WTC11 (cell line): ENCODE measurements around the gene MED9. TPM values are rescaled to one million over a fixed set of nuclear protein-coding genes. Genes with fewer than 3 reads are reported as not detected.

Source experiments
- ATAC-seq: fragments of 200-7000 bp; cut with Tn5 transposase; 2 replicates; pipeline ENCODE4 v1.10.0; 2021; ENCODE audit warnings: mild to moderate bottlenecking, moderate library complexity
- CTCF ChIA-PET: fragments of 300-600 bp; sonication (Branson Sonifier 250); formaldehyde crosslinking; loops from one replicate; lab custom pipeline; 2021; ENCODE audit warnings: antibody characterized with exemption; lab: Charles Lee
- POLR2A ChIA-PET: fragments of 350-600 bp; sonication (Branson Sonifier 250); formaldehyde crosslinking; loops from one replicate; lab custom pipeline; 2021; ENCODE audit warnings: antibody characterized with exemption; lab: Charles Lee
- DNase-seq: peaks from one replicate; pipeline ENCODE4 v3.0.0; 2021; ENCODE audit warnings: low spot score
- H3K27ac Mint-ChIP-seq: 2 replicates; pipeline ENCODE4 v1.8.0; 2021; ENCODE audit warnings: mixed read lengths
- H3K27me3 Mint-ChIP-seq: 2 replicates; pipeline ENCODE4 v1.8.0; 2021; ENCODE audit warnings: low read depth, mild to moderate bottlenecking, moderate library complexity, mixed read lengths
- H3K36me3 Mint-ChIP-seq: 2 replicates; pipeline ENCODE4 v1.8.0; 2021; ENCODE audit warnings: mixed read lengths
- H3K4me1 Mint-ChIP-seq: 2 replicates; pipeline ENCODE4 v1.8.0; 2022; ENCODE audit warnings: mixed read lengths
- H3K4me3 Mint-ChIP-seq: 2 replicates; pipeline ENCODE4 v1.8.0; 2021; ENCODE audit warnings: mild to moderate bottlenecking, moderate library complexity, mixed read lengths
- H3K9me3 Mint-ChIP-seq: 2 replicates; pipeline ENCODE4 v1.8.0; 2021; ENCODE audit warnings: mixed read lengths
- FOXP1 ChIP-seq: sonication (generic); formaldehyde crosslinking; IDR thresholded peaks from 2 replicates; pipeline ENCODE4 v1.8.0; 2022; ENCODE audit warnings: missing genetic modification reagents, mild to moderate bottlenecking, moderate library complexity, borderline replicate concordance
- GTF2I ChIP-seq: fragments of 250-450 bp; sonication (Bioruptor Pico); conservative IDR thresholded peaks from 2 replicates; pipeline ENCODE4 v1.4.0; 2021; ENCODE audit warnings: mild to moderate bottlenecking
- MYBL2 ChIP-seq: sonication (generic); formaldehyde crosslinking; IDR thresholded peaks from 2 replicates; pipeline ENCODE4 v1.8.1; 2023; ENCODE audit warnings: mild to moderate bottlenecking, moderate library complexity, missing genetic modification reagents
- NFATC4 ChIP-seq: fragments of 250-450 bp; sonication (Bioruptor Pico); IDR thresholded peaks from 2 replicates; pipeline ENCODE4 v1.9.0; 2021; ENCODE audit warnings: mild to moderate bottlenecking
- SP1 ChIP-seq: sonication (generic); formaldehyde crosslinking; conservative IDR thresholded peaks from 2 replicates; pipeline ENCODE4 v1.8.1; 2022; ENCODE audit warnings: missing genetic modification reagents
- TEAD1 ChIP-seq: sonication (generic); formaldehyde crosslinking; IDR thresholded peaks from 2 replicates; pipeline ENCODE4 v1.8.0; 2022; ENCODE audit warnings: mild to moderate bottlenecking, missing genetic modification reagents
- ZBTB21 ChIP-seq: sonication (generic); formaldehyde crosslinking; IDR thresholded peaks from 2 replicates; pipeline ENCODE4 v1.8.1; 2023; ENCODE audit warnings: mild to moderate bottlenecking, missing genetic modification reagents, borderline replicate concordance
- ZNF138 ChIP-seq: sonication (generic); formaldehyde crosslinking; conservative IDR thresholded peaks from 2 replicates; pipeline ENCODE4 v1.8.1; 2022; ENCODE audit warnings: mild to moderate bottlenecking, moderate library complexity, missing genetic modification reagents
- ZNF263 ChIP-seq: sonication (generic); formaldehyde crosslinking; IDR thresholded peaks from 2 replicates; pipeline ENCODE4 v1.8.1; 2022; ENCODE audit warnings: low read depth, mild to moderate bottlenecking, moderate library complexity, missing genetic modification reagents
- ZNF317 ChIP-seq: sonication (generic); formaldehyde crosslinking; IDR thresholded peaks from 2 replicates; pipeline ENCODE4 v1.8.1; 2023; ENCODE audit warnings: low read depth, mild to moderate bottlenecking, moderate library complexity, missing genetic modification reagents, borderline replicate concordance
- ZNF423 ChIP-seq: fragments of 250-450 bp; sonication (Bioruptor Pico); IDR thresholded peaks from 2 replicates; pipeline ENCODE4 v2.1.2; 2022; ENCODE audit warnings: mild to moderate bottlenecking, moderate library complexity
- total RNA-seq: library from RNA; stranded (reverse); gene quantifications from 3 replicates; pipeline ENCODE4 v1.2.3, GENCODE V29; 2021
- TF ChIP-seq, protein P1 (sequence below): sonication (generic); formaldehyde crosslinking; conservative IDR thresholded peaks from 2 replicates; pipeline ENCODE4 v1.8.1; 2023; ENCODE audit warnings: mild to moderate bottlenecking, low read depth, missing genetic modification reagents, moderate library complexity
- TF ChIP-seq, protein P2 (sequence below): sonication (generic); formaldehyde crosslinking; IDR thresholded peaks from 2 replicates; pipeline ENCODE4 v1.8.0; 2023; ENCODE audit warnings: missing genetic modification reagents
- TF ChIP-seq, protein P3 (sequence below): sonication (generic); formaldehyde crosslinking; IDR thresholded peaks from 2 replicates; pipeline ENCODE4 v1.8.1; 2022; ENCODE audit warnings: low read depth, mild to moderate bottlenecking, moderate library complexity, missing genetic modification reagents, borderline replicate concordance
- TF ChIP-seq, protein P4 (sequence below): sonication (generic); formaldehyde crosslinking; IDR thresholded peaks from 2 replicates; pipeline ENCODE4 v1.8.1; 2023; ENCODE audit warnings: mild to moderate bottlenecking, missing genetic modification reagents, borderline replicate concordance
- TF ChIP-seq, protein P5 (sequence below): sonication (generic); formaldehyde crosslinking; IDR thresholded peaks from 2 replicates; pipeline ENCODE4 v1.8.1; 2022; ENCODE audit warnings: mild to moderate bottlenecking, moderate library complexity, missing genetic modification reagents

MED9 gene
- total RNA-seq, 1 experiment from 2014 or later = 21.1 TPM

DNA sequence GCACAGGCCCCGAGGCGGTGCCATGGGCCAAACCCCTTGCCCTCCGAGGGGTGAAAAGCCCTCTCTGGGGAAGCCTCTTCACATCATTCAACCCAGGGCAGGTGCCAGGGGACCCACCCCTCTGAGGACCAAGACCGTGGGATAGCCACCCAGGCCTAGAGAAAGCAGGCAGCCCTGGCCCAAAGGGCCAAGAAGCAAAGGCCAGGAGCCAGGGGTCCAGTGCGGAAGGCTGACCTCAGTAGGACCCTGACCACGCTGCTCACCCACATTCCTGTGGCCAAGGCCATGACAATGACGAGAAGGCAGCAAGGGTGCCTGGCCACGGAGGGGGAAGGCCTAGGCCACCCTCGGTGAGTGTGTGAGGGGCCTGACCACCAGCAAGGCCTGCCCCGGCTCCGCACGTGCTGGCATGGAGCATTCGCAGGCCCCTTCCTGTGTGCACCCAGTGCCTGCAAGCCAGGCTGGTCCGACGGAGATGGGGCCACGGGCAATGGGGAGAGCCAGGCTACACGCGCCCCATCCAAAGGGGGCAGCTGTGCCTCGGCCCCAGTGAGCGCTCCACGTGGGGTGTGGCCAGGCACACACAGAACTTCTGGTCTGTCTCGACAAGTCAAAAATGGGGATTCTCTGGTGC is 43.9 kb downstream of the MED9 start:
- CTCF ChIA-PET = interaction anchor here (1.2 to 1.3 kb wide), 2 partner anchors 24 to 47 kb away, joined by 3 to 7 read pairs; partner anchors contain the start of gene RASD1
- H3K36me3 Mint-ChIP-seq = peaks cover 5% of the 10 kb centered on the region; the same call in 1 of the 2 replicates
- no peak for DNase-seq
- H3K4me3 Mint-ChIP-seq = no peak overlapping the region
- 0 out of 2 replicates have a peak, but pooled peaks cover 6% of the 10 kb centered on the region for H3K9me3 Mint-ChIP-seq
- H3K27me3 Mint-ChIP-seq = no peaks in the 10 kb centered on the region
- peaks cover 37% of the 10 kb centered on the region for H3K4me1 Mint-ChIP-seq
- no peak for ATAC-seq
- TF ChIP-seq, protein P1, sequence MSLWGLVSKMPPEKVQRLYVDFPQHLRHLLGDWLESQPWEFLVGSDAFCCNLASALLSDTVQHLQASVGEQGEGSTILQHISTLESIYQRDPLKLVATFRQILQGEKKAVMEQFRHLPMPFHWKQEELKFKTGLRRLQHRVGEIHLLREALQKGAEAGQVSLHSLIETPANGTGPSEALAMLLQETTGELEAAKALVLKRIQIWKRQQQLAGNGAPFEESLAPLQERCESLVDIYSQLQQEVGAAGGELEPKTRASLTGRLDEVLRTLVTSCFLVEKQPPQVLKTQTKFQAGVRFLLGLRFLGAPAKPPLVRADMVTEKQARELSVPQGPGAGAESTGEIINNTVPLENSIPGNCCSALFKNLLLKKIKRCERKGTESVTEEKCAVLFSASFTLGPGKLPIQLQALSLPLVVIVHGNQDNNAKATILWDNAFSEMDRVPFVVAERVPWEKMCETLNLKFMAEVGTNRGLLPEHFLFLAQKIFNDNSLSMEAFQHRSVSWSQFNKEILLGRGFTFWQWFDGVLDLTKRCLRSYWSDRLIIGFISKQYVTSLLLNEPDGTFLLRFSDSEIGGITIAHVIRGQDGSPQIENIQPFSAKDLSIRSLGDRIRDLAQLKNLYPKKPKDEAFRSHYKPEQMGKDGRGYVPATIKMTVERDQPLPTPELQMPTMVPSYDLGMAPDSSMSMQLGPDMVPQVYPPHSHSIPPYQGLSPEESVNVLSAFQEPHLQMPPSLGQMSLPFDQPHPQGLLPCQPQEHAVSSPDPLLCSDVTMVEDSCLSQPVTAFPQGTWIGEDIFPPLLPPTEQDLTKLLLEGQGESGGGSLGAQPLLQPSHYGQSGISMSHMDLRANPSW (CRISPR knock-in tag) = no peak
- no peak overlapping the region for H3K27ac Mint-ChIP-seq
- POLR2A ChIA-PET = no interaction called here

DNA sequence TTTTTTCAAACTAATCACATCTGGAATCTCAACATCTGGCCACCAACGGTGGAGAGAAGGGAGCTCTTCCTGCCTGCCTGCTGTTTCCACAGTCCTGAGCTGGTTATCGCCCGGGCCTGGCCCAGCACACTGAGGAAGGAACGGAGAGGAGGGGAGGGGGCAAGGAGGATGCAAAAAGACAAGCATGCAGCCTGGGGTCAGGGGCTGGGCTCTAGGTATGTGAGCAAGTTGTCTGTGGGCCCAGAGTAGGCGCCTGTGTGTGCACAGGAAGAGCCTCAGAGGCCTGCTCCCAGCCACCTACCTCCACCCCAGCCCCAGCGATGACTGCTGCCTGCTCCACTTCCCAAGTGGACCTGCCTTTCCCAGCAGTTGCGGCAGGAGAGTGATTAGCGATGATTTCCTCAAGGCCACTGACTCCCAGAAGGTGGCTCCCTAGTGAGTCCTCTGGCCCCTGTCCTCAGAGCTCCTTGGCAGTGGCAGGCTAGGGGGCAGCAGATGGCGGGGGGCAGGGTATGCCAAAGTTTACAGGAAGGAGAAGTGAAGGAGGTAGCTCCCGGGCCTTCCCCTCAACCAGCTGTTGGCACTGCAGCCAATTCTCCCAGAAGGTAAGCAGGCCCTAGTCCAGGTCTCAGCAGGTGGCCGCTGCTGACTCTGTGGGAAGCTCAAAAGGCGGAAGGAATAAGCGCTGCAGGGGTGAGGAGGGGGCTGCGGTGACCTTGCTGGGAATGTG is 46.4 kb downstream of the MED9 start:
- peaks cover 5% of the 10 kb centered on the region; the same call in 1 of the 2 replicates for H3K36me3 Mint-ChIP-seq
- H3K27ac Mint-ChIP-seq = peak overlapping the region; percentile 89
- DNase-seq = peak; percentile 36
- no peaks in the 10 kb centered on the region for H3K27me3 Mint-ChIP-seq
- TF ChIP-seq ZNF263 (CRISPR knock-in tag) = peak; percentile 51; the same call in 1 of the 2 replicates
- TF ChIP-seq GTF2I (CRISPR knock-in tag) = no peak
- TF ChIP-seq MYBL2 (CRISPR knock-in tag) = 0 out of 2 replicates have a peak, but pooled peaks have one; percentile 29
- no peak for TF ChIP-seq ZBTB21 (CRISPR knock-in tag)
- TF ChIP-seq SP1 (CRISPR knock-in tag) = 0 out of 2 replicates have a peak, but pooled peaks have one; percentile 20
- peak; percentile 90 for TF ChIP-seq ZNF423 (CRISPR knock-in tag)
- TF ChIP-seq, protein P2, sequence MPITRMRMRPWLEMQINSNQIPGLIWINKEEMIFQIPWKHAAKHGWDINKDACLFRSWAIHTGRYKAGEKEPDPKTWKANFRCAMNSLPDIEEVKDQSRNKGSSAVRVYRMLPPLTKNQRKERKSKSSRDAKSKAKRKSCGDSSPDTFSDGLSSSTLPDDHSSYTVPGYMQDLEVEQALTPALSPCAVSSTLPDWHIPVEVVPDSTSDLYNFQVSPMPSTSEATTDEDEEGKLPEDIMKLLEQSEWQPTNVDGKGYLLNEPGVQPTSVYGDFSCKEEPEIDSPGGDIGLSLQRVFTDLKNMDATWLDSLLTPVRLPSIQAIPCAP (CRISPR knock-in tag) = no peak
- CTCF ChIA-PET = interaction anchor here (0.6 to 2.1 kb wide), 16 partner anchors 13 to 135 kb away, joined by 3 to 24 read pairs (median 4); partner anchors contain the start of gene RASD1
- no peak overlapping the region for H3K4me3 Mint-ChIP-seq
- peaks cover 27% of the 10 kb centered on the region for H3K4me1 Mint-ChIP-seq
- ATAC-seq = peak; percentile 58
- H3K9me3 Mint-ChIP-seq = 0 out of 2 replicates have a peak, but pooled peaks cover 6% of the 10 kb centered on the region
- POLR2A ChIA-PET = interaction anchor here (0.6 to 0.9 kb wide), 2 partner anchors 27 to 35 kb away, joined by 3 read pairs; no protein-coding TSS in a partner anchor

DNA sequence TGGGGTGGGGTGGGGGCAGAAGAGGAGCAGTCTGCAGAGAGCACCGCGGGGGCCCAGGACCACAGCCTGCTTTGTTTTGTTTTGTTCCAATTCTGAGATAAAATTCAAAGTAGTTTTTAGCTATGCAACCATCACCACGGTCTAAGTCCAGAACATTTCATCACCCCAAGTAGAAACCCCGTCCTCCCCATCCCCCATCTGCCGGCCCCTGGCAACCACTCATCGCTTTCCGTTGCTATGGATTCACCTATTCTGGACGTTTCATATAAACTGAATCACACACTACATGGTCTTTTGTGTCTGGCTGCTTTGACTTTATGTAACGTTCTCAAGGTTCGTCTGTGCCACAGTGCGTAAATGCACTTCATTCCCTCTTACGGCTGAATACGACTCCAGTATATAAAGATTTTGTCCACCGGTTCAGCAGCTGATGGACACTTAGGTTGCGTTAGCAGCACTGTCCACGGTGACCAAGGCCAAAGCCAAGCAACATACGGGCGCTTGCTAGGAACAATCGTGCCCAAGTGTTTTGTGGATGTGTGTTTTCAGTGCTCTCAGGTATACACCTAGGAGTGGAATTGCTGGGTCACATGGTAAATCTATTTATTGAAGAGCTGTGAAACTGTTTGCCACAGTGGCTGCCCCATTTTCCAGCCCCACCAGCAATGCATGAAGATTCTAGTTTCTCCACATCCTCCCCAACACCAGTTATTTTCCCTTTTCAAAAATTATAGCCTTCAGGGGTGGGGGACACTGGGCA is 47.1 kb downstream of the MED9 start:
- H3K9me3 Mint-ChIP-seq = 0 out of 2 replicates have a peak, but pooled peaks cover 6% of the 10 kb centered on the region
- no peak overlapping the region for H3K4me3 Mint-ChIP-seq
- ChIA-PET POLR2A (interaction anchor here (0.9 kb wide), 1 partner anchor 28 kb away, joined by 3 read pairs; no protein-coding TSS in a partner anchor), CTCF (interaction anchor here (0.6 to 2.3 kb wide), 12 partner anchors 14 to 136 kb away, joined by 3 to 24 read pairs (median 4); partner anchors contain the start of gene RASD1)
- peak overlapping the region; percentile 74; the same call in 1 of the 2 replicates for H3K27ac Mint-ChIP-seq
- H3K27me3 Mint-ChIP-seq = no peaks in the 10 kb centered on the region
- no peak for DNase-seq
- peaks cover 27% of the 10 kb centered on the region for H3K4me1 Mint-ChIP-seq
- no peak for ATAC-seq
- H3K36me3 Mint-ChIP-seq = peaks cover 5% of the 10 kb centered on the region; the same call in 1 of the 2 replicates
- TF ChIP-seq, protein P3, sequence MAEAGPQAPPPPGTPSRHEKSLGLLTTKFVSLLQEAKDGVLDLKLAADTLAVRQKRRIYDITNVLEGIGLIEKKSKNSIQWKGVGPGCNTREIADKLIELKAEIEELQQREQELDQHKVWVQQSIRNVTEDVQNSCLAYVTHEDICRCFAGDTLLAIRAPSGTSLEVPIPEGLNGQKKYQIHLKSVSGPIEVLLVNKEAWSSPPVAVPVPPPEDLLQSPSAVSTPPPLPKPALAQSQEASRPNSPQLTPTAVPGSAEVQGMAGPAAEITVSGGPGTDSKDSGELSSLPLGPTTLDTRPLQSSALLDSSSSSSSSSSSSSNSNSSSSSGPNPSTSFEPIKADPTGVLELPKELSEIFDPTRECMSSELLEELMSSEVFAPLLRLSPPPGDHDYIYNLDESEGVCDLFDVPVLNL (CRISPR knock-in tag) = no peak
- TF ChIP-seq, protein P2 (CRISPR knock-in tag) = no peak
- TF ChIP-seq, protein P4, sequence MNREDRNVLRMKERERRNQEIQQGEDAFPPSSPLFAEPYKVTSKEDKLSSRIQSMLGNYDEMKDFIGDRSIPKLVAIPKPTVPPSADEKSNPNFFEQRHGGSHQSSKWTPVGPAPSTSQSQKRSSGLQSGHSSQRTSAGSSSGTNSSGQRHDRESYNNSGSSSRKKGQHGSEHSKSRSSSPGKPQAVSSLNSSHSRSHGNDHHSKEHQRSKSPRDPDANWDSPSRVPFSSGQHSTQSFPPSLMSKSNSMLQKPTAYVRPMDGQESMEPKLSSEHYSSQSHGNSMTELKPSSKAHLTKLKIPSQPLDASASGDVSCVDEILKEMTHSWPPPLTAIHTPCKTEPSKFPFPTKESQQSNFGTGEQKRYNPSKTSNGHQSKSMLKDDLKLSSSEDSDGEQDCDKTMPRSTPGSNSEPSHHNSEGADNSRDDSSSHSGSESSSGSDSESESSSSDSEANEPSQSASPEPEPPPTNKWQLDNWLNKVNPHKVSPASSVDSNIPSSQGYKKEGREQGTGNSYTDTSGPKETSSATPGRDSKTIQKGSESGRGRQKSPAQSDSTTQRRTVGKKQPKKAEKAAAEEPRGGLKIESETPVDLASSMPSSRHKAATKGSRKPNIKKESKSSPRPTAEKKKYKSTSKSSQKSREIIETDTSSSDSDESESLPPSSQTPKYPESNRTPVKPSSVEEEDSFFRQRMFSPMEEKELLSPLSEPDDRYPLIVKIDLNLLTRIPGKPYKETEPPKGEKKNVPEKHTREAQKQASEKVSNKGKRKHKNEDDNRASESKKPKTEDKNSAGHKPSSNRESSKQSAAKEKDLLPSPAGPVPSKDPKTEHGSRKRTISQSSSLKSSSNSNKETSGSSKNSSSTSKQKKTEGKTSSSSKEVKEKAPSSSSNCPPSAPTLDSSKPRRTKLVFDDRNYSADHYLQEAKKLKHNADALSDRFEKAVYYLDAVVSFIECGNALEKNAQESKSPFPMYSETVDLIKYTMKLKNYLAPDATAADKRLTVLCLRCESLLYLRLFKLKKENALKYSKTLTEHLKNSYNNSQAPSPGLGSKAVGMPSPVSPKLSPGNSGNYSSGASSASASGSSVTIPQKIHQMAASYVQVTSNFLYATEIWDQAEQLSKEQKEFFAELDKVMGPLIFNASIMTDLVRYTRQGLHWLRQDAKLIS (CRISPR knock-in tag) = no peak
- no peak for TF ChIP-seq FOXP1 (CRISPR knock-in tag)
- TF ChIP-seq TEAD1 (CRISPR knock-in tag) = no peak
- TF ChIP-seq, protein P5, sequence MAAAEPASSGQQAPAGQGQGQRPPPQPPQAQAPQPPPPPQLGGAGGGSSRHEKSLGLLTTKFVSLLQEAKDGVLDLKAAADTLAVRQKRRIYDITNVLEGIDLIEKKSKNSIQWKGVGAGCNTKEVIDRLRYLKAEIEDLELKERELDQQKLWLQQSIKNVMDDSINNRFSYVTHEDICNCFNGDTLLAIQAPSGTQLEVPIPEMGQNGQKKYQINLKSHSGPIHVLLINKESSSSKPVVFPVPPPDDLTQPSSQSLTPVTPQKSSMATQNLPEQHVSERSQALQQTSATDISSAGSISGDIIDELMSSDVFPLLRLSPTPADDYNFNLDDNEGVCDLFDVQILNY (CRISPR knock-in tag) = no peak
- TF ChIP-seq NFATC4 (CRISPR knock-in tag) = no peak
- no peak for TF ChIP-seq ZNF138 (CRISPR knock-in tag)
- no peak for TF ChIP-seq ZNF317 (CRISPR knock-in tag)
- no peak for TF ChIP-seq ZNF263 (CRISPR knock-in tag)
